Ammon's horn (tissue), 1 donor: Measurements from ENCODE around the gene S100A6.
"Not testable (repeated sequence)": the region's sequence is repeated elsewhere in the genome, so short reads cannot be mapped to it uniquely, and the experiment has no call there.

Experiments used
- DNase-seq: peaks from one replicate; pipeline ENCODE4 v3.0.0-alpha.2; 2016; ENCODE audit warnings: low spot score

S100A6 gene

DNA sequence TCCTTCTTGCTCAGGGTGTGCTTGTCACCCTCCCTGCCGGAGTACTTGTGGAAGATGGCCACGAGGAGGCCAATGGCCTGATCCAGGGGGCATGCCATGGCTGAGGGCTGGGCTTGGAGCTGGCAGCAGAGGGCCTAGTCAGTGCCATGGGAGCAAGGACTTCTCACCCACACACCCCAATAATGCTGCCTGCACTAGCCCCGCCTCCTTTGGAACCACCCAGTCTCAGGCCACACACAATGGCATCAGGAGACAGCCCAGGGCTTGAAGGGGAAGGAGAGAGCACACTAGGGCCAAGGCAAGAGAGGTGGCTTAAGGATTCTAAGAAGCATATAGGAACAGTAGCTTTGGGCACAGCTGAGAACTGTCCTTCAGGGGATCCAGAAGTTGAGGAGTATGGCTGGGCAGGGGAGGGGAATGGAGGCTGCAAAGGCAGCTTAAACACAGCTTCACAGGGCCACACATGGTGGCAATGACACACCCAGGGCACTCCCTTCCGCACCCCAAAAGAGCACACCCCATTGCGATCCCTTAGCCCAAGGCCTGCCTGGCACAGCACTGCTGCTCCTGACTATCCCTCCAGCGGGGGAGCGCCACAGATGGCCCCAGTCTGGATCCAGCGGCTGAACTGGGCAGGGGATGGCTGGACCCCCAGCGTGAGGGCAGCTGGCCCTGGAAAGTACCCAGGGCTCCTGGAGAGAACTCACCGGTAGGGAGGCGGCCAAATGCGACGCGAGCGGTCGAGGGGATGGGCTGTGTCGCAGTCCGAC lies at the start of gene S100A6:
TSS of gene S100A6 (minus strand) at position 750 of the 770 bp plus-strand sequence. CDS start at position 98, 652 bp downstream.
- no peak for DNase-seq

DNA sequence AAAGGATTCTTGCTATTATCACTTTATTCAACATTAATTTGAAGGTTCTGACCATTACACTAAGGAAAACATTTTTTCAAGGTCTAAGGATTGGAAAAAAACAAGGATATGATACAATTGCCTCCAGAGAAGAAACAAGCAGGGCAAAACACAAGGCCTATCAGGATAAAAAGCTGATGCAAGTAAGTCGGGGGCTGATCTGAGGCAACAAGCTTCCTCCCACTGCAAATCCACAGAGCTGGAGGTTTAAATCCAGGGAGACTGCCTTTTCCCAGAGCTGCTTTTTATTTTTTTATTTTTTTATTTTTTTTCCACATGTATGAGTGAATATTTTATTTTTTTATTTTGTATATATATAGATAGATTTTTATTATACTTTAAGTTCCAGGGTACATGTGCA lies 49.2 kb upstream of the S100A6 start:
- no peak for DNase-seq

DNA sequence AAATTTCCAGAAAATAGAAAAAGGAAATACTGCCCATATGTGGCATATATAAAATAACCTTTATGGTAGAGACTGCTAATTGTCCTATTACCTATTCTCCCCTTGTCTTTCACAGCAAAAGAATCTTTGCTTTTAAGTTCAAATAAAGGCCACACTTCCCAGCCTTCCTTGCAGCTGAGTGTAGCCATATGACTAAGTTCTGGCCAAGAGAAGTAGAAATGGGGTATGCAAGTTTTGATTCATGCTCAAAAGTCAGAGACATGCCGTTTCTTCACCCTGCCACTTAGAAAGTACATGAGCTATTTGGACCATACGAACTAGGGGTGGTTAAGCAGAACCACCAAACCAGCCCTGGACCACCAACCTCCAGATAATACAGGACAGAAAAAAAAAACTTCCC lies 48.2 kb upstream of the S100A6 start:
- DNase-seq, result no peak

DNA sequence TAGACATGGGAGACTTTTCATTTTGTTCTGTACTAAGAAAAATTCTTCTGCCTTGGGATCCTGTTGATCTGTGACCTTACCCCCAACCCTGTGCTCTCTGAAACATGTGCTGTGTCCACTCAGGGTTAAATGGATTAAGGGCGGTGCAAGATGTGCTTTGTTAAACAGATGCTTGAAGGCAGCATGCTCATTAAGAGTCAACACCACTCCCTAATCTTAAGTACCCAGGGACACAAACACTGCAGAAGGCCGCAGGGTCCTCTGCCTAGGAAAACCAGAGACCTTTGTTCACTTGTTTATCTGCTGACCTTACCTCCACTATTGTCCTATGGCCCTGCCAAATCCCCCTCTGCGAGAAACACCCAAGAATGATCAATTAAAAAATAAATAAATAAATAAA lies 47.7 kb upstream of the S100A6 start:
- DNase-seq, result not testable (repeated sequence)

DNA sequence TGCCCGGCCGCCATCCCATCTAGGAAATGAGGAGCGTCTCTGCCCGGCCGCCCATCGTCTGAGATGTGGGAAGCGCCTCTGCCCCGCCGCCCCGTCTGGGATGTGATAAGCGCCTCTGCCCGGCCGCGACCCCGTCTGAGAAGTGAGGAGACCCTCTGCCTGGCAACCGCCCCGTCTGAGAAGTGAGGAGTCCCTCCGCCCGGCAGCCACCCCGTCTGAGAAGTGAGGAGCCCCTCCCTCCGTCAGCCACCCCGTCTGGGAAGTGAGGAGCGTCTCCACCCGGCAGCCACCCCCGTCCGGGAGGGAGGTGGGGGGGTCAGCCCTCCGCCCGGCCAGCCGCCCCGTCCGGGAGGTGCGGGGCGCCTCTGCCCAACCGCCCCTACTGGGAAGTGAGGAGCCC lies 47.0 kb upstream of the S100A6 start:
- DNase-seq, result not testable (repeated sequence)

DNA sequence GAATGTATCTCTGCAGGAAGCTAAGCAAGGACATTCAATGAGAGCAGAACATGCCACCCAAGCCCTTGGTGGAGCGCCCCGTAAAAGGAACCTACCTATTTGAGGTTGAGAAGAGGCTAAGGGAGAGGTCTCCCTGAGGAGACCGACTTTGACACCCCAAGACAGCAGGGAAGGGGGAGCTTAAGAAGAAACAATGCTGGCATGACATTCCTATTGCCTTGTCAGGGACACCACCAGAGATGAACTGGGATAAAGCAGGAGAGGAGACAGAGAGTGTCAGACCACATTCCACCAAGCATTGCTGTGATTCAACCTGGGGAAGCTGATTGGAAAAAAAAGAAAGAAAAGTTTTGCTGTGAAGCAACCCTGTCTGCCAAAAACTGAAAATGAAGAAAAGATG lies 43.1 kb upstream of the S100A6 start:
- no peak for DNase-seq

DNA sequence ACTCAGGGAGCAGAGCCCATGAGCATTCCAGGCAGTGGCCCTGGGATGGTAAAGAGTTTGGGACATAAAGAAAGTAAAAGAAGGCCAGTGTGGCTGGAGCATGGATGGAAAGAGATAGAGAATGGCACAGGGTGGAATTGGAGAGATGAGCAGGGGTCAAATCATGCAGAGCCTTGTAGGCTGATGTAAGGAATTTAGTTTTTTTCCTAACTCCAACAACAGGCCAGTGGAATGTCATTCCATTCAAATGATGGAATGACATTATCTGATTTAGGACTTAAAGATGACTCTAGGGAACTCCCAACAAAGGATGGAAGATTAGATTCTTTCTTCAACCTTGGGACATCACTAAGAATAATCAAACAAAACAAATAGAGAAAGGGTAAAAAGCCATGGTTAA lies 42.7 kb upstream of the S100A6 start:
- DNase-seq, result no peak

DNA sequence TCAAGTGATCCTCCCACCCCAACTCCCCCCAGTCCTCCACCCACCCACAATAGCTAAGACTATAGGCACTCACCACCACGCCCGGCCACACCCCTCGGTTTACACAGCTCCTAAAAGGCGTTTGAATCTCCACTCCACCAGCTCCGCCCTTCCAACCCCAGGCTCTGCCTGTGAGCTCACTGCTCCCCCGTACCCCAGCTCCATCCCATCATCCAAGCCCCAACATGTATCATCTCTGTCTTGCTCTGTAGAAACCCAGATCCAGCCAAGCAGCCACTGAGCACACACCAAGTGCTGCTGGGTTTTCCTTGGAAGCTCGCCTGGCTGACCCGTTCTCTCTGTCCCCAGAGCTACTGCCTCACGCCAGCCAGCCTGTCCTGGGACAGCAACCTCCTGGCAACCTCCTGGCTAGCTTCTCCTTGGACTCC lies 41.8 kb upstream of the S100A6 start:
- peak; percentile 74 for DNase-seq

DNA sequence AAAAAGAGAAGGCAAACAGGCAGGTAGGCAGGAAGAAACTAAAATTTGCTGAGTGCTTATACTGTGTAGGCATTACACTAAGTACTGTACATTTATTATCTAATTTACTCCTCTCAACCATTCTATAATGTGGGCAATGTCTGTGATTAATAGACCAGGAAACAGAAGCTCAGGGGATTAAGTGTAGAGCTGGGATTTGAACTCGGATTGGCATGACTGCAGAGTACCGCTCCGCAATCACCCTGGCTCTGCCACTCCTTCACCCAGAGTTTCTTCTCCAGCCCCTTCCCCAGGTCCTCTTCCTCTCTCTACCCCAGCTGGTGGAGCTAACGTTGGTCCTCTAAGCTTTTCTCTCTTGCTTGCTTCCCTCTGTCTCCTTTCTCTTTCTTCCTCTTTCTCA lies 41.3 kb upstream of the S100A6 start:
- no peak for DNase-seq

DNA sequence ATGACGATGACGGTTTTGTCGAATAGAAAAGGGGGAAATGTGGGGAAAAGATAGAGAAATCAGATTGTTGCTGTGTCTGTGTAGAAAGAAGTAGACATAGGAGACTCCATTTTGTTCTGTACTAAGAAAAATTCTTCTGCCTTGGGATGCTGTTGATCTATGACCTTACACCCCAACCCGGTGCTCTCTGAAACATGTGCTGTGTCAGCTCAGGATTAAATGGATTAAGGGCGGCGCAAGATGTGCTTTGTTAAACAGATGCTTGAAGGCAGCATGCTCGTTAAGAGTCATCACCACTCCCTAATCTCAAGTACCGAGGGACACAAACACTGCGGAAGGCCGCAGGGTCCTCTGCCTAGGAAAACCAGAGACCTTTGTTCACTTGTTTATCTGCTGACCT lies 39.7 kb upstream of the S100A6 start:
- not testable (repeated sequence) for DNase-seq

DNA sequence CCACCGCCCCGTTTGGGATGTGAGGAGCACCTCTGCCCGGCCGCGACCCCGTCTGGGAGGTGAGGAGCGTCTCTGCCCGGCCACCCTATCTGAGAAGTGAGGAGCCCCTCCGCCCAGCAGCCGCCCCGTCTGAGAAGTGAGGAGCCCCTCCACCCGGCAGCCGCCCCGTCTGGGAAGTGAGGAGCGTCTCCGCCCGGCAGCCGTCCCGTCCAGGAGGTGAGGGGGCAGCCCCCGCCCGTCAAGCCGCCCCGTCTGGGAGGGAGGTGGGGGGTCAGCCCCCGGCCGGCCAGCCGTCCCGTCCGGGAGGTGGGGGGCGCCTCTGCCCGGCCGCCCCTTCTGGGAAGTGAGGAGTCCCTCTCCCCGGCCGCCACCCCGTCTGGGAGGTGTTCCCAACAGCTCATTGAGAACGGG lies 39.3 kb upstream of the S100A6 start:
- DNase-seq, result not testable (repeated sequence)

DNA sequence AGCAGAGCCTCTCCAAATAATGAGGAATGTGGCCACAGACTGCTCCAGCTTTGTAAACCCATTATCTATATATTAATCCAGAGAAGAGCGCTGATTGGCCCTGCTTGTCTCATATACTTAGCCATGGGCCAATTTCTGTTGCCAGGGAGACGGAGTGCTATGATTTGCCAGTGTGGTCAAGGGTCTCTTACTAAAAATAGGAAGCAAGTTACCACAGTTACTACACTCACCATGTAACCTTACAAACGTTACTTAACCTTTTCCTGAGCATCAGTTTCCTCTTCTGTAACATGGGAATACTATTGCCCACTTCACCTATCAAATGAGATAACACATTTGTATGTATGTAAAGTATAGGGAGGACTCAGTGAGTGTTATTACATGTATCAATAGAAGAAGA lies 37.6 kb upstream of the S100A6 start:
- DNase-seq, result no peak

DNA sequence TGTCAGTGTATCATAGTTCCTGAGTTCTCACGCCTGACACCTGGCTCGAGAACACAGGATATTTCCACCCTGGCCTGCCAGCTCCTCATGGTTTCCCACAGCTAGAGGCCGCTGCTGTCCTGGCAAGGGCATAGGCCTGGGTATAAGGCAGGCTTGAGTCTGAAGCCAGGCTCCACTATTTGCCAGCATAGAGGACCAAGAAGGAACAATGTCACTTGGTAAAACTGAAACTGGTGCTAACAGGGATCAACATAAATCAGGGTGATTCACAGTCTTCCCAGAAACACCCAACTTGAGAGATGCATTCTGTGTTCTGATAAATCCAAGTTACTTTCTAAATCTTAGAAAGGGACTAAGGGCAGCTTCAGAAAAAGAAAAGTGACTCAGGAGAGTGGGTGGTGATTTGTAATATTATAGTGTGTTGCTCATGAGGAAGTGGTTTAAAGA lies 36.8 kb upstream of the S100A6 start:
- peak; percentile 93 for DNase-seq

DNA sequence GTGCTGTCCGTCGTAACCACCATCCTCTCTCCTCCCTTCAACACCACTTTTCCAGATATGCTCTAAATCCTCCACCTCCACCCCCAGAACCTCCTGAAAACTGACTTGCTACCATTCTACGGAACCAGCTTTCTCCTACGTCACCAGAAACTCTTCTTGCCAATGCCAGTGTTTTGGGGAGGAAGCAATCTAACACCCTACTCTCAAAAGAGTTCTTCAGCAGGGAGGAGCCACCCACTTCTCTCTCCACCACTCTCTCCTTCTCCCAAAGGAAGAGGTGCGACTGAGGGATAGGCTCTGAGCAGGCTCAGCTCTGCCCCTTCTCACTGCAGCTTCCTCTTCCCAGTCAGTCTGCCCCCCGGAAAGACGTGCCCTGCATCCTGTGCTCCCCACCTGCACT lies 35.9 kb upstream of the S100A6 start:
- no peak for DNase-seq

DNA sequence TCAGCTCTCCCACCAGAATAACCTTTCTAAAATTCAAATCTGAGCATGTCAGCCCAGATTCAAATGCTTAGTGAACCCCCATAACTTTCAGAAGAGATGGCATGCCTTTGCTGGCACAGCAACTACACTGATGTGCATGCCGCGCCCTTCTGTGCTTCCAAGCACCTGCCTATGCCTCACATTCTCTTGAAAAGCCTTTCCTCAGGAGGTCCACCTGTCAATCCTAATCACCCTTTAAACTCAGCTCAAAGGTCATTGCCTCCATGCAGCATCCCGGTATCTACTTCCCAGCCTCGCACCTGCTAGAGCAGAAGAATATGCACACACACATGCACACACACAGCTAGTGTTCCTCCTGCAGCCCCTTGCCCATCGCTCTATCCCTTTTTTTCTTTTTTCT lies 35.1 kb upstream of the S100A6 start:
- DNase-seq, result no peak

DNA sequence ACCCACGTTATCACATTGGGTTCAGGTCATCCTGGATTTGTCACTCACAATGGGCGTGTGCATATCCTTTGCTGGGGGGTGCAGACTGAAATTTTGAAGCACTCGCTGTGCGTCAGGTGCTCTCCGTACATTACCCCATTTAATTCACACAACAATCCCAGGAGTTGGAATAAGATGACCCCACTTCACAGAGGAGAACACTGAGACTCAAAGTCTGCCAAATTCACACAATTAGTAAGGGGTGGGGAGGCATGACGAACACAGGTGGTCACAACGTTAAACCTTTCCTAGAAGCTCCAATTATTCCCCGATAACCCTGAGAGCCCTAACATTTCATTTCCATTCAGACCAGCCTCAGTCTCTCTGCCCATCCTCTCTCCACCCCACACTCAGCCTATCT lies 33.7 kb upstream of the S100A6 start:
- no peak for DNase-seq

DNA sequence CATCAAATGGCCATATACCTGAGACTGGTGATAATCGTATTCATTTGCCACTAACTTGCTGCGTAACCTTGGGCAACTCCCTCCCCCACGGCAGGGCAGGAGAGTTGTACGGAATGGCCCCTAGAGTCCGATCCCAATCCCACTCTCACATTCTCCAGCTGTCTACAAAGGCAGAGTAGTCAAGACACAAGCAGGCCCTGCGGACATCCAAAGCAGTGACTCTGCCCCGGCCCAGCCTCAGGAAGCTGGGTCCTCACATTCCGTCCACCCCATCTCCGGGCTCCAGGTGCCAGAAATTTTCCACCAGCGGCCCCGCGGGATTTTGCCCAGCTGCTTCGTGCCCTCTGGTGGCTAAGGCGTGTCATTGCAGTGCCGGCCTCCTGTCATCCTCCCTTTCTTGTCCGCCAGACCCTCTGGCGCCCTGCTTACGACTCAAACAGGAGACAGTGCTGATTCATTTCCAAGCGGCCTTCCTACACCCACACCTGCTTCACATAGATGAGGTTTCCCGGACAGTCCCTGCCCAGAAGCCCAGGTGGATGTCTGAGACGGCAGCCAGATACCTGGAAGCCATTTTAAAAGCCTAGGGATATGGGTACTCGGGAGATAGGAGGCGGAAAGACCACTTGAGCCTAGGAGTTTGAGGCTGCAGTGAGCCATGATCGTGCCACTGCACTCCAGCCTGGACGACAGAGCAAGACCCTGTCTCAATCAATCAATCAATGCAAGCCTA lies 32.7 kb upstream of the S100A6 start:
- DNase-seq, result peak; percentile 86

DNA sequence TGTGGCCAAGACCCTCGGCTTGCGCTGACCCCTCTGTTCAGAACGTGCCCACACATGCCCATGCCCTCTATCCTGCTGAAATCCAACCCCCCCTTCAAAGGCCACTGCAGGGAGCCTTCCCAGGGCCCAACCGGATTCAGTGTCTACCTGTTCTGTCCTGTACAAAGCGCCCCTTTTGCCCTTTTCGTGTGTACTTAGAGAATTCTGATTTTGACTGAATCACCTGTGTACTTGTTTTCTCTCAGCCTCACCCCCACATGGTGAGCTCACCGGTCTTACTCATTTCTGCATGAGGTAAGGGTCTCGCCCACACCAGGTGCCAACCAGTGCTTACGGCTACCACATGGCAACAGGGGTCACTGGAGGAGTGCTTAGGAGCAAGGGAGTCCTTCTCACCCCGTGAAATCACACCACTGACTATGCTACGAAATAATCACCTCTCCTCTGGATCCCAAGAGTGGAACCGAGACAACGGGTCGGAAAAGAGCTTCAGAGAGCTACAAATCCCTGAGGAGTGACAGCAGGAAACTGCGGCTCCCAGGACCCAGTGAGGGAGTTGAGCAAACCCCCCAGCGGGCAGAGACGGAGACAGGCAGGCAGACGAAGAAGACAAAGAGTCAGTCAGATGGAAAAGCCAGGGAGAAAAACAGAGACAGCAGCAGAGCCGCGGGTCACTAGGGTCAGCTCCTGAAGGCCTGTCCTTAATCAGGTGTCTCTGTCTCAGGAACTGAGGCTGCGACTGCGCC lies 32.0 kb upstream of the S100A6 start:
- DNase-seq, result no peak

DNA sequence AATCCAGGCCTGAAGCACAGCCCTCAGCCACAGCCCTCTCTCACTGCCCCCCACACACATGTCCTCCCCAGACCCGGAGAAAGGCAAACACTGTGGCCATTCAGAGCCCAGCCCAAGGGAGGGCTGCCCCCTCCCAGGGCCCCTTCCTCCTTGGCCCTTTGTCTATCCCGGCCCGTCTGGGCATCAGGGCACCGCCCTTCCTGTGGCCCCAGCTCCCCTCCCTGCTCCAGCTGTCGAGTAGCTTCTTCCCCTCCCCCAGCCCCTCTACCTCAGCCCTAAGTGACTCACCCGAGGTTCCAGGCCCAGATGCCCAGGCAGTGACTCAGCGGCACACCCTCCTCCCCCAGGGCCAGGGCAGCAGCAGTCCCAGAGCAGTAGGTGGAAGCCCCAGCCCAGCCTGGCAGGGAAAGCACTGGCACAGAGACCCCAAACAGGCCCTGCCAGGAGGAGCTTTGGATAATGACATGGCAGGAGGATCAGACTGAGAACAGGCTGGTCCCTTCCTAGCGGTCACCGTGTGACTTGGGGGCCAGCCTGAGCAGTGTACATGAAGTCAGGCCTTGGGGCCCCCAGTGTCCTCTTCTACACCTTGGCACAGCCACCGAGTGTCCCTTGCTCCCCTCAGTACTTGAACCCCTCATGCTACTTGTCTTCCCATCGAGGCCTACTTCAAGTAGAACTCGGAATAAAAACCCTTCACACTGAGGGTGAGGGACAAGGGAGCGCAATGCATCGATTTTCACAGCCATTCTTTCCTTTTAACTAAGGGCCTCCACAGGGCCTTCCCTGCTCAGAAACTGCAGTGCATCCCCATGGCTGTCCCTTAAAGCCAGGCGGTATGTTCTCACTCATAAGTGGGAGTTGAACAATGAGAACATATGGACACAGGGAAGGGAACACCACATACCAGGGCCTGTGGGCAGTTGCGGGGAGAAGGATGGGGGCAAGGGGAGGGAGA lies 30.9 kb upstream of the S100A6 start:
- DNase-seq, result peak; percentile 65

DNA sequence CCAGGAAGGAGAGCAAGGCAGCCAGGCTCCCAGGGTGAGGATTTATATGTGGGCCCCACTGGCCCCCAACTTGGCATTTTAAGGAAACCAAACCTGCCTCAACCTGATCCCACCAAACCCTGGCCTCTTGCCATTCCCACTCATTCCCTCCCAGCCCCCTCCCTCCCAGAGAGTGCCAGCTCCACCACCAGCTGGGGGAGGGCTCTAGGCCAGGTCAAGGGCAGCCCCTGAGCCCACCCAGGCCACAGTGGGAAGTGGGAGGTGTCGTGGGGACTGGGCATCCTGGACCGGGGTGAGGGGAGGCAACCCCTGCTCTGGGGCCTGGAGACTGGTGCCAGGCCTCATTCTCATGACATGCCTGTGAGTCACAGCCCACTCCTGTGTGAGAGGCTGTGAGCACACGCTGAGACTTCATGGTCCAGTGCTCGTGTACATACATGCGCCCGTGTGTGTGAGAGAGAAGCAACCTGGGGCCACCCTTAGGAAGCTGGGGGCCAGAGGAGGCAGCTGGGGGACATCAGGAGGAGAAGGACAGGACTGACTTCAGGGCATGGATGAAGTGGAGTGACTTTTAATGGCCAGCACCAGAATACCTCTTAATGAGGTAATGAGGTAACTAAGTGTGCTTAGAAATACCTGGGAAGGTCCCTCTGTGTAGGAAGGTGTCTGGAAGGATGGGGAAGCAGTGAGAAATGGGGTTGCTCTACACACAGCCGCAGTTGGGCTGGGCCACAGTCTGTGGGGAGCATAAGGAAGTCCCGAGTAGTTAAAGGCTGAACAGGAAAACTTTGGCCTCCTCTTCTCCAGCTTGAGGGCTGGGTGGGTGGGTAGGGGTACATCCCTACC lies 30.0 kb upstream of the S100A6 start, which contains the start of gene S100A2:
TSS of gene S100A2 (minus strand) at position 316 of the 846 bp plus-strand sequence. CDS start 1,967 bp downstream, outside the sequence.
- DNase-seq, result no peak
